Measurements from ENCODE around the gene ALAS1.

GRCh38 chr3:52234516-52235447 lies 36.8 kb downstream of the ALAS1 start:
- TF ChIP-seq EP300 (IDR thresholded peaks at IDR 0.05) (no peak), POLR2A (IDR thresholded peaks at IDR 0.05) (no peak)
- TF ChIP-seq, protein P1, sequence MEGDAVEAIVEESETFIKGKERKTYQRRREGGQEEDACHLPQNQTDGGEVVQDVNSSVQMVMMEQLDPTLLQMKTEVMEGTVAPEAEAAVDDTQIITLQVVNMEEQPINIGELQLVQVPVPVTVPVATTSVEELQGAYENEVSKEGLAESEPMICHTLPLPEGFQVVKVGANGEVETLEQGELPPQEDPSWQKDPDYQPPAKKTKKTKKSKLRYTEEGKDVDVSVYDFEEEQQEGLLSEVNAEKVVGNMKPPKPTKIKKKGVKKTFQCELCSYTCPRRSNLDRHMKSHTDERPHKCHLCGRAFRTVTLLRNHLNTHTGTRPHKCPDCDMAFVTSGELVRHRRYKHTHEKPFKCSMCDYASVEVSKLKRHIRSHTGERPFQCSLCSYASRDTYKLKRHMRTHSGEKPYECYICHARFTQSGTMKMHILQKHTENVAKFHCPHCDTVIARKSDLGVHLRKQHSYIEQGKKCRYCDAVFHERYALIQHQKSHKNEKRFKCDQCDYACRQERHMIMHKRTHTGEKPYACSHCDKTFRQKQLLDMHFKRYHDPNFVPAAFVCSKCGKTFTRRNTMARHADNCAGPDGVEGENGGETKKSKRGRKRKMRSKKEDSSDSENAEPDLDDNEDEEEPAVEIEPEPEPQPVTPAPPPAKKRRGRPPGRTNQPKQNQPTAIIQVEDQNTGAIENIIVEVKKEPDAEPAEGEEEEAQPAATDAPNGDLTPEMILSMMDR (IDR thresholded peaks at IDR 0.05): no peak

All from ovary (tissue), 3 donors.